ENCODE results near the gene INPP5K.

DNA sequence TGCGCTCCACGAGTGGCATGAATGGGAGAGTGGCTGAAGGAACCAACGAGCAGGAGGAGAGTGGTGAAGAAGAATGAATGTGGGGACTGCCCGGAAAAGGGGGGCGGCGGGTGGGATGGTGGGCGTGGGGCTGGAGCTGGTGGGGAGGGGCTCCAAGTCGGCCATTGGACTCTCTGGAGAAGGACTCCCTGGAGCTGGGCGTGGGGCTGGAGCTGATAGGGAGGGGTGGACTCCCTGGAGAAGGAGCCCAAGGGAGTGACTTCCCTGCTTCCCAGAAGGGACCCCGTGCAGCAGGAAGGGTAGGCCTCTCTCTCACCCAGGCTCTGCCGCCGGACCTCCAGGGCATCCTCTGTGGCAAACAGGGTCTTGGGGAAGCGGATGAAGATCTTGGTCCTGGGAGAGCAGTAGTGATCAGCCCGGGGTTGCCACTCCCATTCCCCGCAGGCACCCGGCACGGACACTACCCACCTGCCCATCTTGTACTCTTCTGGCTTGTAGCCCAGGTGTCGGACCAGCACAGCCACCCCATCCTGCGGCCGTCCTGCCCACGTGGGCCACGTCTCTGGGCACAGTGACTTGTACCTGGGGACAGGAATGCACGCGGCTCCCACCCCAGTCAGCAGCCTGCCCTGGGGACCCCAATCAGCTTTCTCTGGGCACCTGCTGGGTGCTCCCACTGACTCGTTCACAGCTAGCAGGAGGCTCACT lies 45.5 kb downstream of the INPP5K start:
- TF ChIP-seq, protein P1, sequence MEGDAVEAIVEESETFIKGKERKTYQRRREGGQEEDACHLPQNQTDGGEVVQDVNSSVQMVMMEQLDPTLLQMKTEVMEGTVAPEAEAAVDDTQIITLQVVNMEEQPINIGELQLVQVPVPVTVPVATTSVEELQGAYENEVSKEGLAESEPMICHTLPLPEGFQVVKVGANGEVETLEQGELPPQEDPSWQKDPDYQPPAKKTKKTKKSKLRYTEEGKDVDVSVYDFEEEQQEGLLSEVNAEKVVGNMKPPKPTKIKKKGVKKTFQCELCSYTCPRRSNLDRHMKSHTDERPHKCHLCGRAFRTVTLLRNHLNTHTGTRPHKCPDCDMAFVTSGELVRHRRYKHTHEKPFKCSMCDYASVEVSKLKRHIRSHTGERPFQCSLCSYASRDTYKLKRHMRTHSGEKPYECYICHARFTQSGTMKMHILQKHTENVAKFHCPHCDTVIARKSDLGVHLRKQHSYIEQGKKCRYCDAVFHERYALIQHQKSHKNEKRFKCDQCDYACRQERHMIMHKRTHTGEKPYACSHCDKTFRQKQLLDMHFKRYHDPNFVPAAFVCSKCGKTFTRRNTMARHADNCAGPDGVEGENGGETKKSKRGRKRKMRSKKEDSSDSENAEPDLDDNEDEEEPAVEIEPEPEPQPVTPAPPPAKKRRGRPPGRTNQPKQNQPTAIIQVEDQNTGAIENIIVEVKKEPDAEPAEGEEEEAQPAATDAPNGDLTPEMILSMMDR (IDR thresholded peaks at IDR 0.05): no peak
- TF ChIP-seq POLR2A (IDR thresholded peaks at IDR 0.05): no peak

Measured in right lobe of liver (tissue), 4 donors.